K562 (cell line): ENCODE measurements around the gene KCNK10. TPM values are rescaled to one million over a fixed set of nuclear protein-coding genes. Genes with fewer than 3 reads are reported as not detected.

Source experiments
- E2F6 ChIP-seq, 2 experiments: IDR thresholded peaks; 2 replicates each; pipeline ENCODE4 v1.6.1; 2011; ENCODE audit warnings: borderline replicate concordance in 1 of 2, control low read depth in 1 of 2, low read depth in 1 of 2, low read length in 1 of 2, mild to moderate bottlenecking in 1 of 2, mixed read lengths in 1 of 2, moderate library complexity in 1 of 2; ENCODE audit not compliant: insufficient read depth in 1 of 2, insufficient read length in 1 of 2, poor library complexity in 1 of 2, severe bottlenecking in 1 of 2; ENCODE audit errors: extremely low read depth in 1 of 2
- SRSF1 ChIP-seq: fragments of 200-400 bp; formaldehyde crosslinking; IDR thresholded peaks from 2 replicates; pipeline ENCODE4 v1.6.1; 2017; ENCODE audit warnings: mild to moderate bottlenecking, low read depth, low read length, moderate library complexity
- XRCC3 ChIP-seq: fragments of 450-650 bp; IDR thresholded peaks from 2 replicates; pipeline ENCODE4 v1.6.1; 2017; ENCODE audit warnings: mild to moderate bottlenecking, moderate library complexity
- ZBTB40 ChIP-seq, 2 experiments: fragments of 450-650 bp in 1 of 2; sonication (generic) in 1 of 2; formaldehyde crosslinking in 1 of 2; IDR thresholded peaks; 2 replicates each; pipeline versions ENCODE4 v1.7.1 to v1.9.0; 2016 to 2022; ENCODE audit warnings: inconsistent platforms in 1 of 2, mild to moderate bottlenecking in 1 of 2, missing genetic modification reagents in 1 of 2
- polyA plus RNA-seq, 8 experiments: library from polyadenylated mRNA; depleted of rRNA in 4 of 8; stranded (reverse) in 5 of 8; unstranded in 3 of 8; fragments of >200 nt; fragmentation: Nextera tagmentation in 2 of 8; fragmentation: Illumina TruSeq in 1 of 8; extraction: Ambion mirVana in 2 of 8; extraction: Trizol in 1 of 8; gene quantifications; 2 replicates each; pipeline versions ENCODE4 v1.2.1 to v1.2.3, GENCODE V29; 2011 to 2014; ENCODE audit warnings: inconsistent platforms in 1 of 8, missing spikeins in 1 of 8
- total RNA-seq, 7 experiments: library from RNA; depleted of rRNA in 6 of 7; stranded (reverse); fragments of >200 nt in 6 of 7; fragmentation: Illumina TruSeq in 2 of 7; extraction: Trizol in 2 of 7; gene quantifications; 2 replicates each; pipeline versions ENCODE4 v1.2.1 to v1.2.3, GENCODE V29; 2011 to 2021; ENCODE audit warnings: low replicate concordance in 1 of 7

The KCNK10 gene
- total and polyA plus RNA-seq, 9 of the 15 experiments (the other 6 are each of a cell fraction or from before 2014, with no cell fraction given): not detected

- TF ChIP-seq ZBTB40 (IDR thresholded peaks at IDR 0.05) (no peak), ZBTB40 (CRISPR knock-in tag; IDR thresholded peaks at IDR 0.05) (no peak), SRSF1 (no peak), E2F6 (IDR thresholded peaks at IDR 0.05; ENCODE audit: borderline replicate concordance in 1 of 2, extremely low read depth in 1 of 2, insufficient read depth in 1 of 2, insufficient read length in 1 of 2, low read depth in 1 of 2, low read length in 1 of 2, poor library complexity in 1 of 2, severe bottlenecking in 1 of 2) (no peak), XRCC3 (no peak)
Measured at GRCh38 chr14:88354358-88354757, 31.3 kb upstream of the KCNK10 start (continued).
